Coronary artery (tissue), 2 donors: Measurements from ENCODE around the gene BTBD16.

Experiments used
- DNase-seq: peaks from one replicate; pipeline ENCODE4 v3.0.0-alpha.2; 2017; ENCODE audit warnings: low spot score
- H3K27ac ChIP-seq, 2 donors: fragments of 200-600 bp; sonication (generic); one replicate each; pipeline ENCODE4 v1.5.1; 2016 to 2019
- H3K4me3 ChIP-seq: fragments of 200-600 bp; sonication (generic); 2 replicates; pipeline ENCODE4 v1.5.1; 2016; ENCODE audit warnings: mild to moderate bottlenecking, moderate library complexity
- TF ChIP-seq, protein P1 (sequence below): fragments of 200-600 bp; sonication (generic); IDR thresholded peaks from one replicate; pipeline ENCODE4 v1.5.1; 2019; ENCODE audit warnings: antibody characterized with exemption

Gene BTBD16

DNA sequence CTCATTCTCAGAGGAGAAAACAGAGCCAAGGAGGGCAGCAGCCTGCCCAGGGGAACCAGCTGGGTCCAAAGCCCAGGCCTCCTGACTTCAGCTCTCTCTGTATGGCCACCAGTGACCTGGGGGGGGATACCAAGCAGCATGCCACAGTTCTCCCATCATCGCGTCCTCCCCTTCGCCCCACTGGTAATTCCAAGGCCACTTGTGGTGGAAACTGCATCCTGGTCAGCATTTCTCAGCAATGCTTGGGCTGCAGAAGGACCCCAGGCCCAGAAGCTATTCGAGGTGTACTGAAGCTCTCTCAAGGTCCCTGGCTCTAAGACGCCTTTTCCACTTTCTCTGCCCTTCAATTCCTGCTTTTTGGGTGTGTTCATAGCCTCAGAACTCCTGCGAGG lies 27.1 kb downstream of the BTBD16 start:
- no peak overlapping the region for H3K27ac ChIP-seq
- TF ChIP-seq, protein P1, sequence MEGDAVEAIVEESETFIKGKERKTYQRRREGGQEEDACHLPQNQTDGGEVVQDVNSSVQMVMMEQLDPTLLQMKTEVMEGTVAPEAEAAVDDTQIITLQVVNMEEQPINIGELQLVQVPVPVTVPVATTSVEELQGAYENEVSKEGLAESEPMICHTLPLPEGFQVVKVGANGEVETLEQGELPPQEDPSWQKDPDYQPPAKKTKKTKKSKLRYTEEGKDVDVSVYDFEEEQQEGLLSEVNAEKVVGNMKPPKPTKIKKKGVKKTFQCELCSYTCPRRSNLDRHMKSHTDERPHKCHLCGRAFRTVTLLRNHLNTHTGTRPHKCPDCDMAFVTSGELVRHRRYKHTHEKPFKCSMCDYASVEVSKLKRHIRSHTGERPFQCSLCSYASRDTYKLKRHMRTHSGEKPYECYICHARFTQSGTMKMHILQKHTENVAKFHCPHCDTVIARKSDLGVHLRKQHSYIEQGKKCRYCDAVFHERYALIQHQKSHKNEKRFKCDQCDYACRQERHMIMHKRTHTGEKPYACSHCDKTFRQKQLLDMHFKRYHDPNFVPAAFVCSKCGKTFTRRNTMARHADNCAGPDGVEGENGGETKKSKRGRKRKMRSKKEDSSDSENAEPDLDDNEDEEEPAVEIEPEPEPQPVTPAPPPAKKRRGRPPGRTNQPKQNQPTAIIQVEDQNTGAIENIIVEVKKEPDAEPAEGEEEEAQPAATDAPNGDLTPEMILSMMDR: no peak
- DNase-seq: peak; percentile 70
- no peak overlapping the region for H3K4me3 ChIP-seq

DNA sequence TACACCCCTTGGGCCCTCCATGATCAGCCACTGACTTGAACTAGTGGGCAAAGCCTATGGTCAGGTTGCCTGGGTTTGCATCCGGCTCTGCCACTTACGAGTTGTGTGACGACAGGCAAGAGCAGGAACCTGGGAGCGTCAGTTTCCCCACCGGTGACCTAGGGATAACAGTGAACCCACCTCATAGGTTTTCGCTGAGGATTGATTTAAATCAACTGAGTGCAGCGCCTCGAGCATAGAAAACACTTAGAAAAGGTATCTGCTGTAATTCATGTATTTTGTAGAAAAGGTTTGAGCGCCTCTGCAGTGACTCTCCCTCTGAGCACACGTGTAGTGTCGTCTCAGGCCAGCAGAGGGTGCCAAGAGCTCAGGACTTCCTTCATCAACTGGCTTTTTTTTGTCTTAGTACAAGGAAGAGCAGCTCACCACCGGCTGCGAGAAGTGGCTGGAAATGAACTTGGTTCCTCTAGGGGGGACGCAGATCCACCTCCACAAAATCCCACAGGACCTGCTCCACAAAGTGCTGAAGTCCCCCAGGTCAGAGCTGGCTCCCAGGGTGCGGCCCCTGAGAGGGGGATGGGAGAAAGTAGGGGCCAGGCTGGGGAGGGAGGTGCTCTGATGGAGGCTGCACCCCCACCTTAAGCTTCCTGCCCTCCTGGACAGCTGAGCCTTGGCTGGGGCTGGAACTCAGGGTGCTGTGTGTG lies 27.7 kb downstream of the BTBD16 start:
- TF ChIP-seq, protein P1: peak; percentile 73
- H3K27ac ChIP-seq: no peak overlapping the region
- peak; percentile 77 for DNase-seq
- H3K4me3 ChIP-seq: peak overlapping the region; percentile 55

DNA sequence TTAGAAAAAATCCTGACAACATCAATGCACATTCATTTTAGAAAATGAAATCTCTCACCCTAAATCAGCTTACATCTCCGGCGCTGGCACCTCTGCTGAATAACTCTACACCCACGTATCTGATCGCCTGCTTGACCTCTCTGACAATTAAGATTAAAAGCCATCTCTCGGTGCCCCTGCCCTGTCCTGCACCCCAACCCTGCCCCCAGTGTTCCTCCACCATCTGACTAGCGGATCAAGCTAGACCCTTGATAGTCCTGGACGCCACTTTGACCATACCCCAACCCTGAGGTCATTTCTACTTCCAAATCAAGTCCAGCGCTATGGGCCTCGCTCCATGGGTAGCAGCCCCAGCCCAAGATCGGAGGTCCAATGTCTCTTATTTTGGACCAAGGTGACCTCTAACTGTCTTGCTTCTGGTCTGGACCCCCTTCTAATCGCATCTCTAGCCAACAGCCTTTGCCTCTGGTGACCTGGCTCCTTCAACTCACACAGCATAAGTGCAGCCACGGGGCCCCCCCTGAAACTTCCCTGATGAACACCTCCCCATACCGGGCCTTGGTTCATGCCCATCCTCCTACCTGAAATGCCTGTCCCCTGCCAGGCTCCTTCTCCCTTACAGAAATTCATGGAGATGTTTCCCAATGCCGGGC lies 28.5 kb downstream of the BTBD16 start:
- peak; percentile 62 for DNase-seq
- H3K27ac ChIP-seq: no peak overlapping the region
- no peak overlapping the region for H3K4me3 ChIP-seq
- TF ChIP-seq, protein P1: no peak

DNA sequence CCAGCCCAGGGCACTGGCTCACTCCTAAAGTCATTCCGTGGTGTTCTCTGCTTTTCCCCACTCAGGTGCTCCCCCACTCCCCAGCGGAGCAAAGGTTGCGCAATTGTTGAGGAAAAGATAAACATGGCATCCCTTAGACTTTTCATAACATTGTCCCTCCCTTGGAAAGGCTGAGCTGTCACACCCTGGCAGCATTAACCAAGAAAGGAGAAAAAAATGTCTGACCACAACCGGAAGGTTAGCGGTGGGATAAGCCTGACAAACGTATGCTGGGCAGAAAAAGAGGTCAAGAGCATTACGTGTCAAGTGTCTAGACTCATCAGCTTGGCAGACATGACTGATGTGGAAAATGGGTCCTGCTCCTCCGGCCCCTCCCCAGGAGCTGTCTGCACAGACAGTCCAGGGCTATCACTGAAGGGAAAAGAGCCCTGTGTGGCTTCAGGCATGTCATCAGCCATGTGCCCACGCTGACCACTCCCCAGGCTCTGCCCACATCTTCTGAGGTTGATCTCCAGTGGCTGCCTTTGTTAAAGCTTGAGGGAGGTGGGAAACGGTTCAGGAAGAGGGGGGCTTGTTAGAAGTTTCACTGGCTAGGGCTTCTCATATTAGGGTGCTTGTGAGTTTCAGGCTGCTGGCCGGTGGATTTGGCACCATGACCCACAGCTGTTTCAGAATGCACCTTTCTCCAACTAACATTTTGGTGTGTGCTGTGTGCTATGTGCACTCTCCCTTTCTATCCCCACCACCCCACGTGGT lies 30.1 kb downstream of the BTBD16 start:
- TF ChIP-seq, protein P1: no peak
- DNase-seq: no peak
- H3K4me3 ChIP-seq: no peak overlapping the region
- H3K27ac ChIP-seq: peak overlapping the region in 1 of 2 donors; percentile 49

DNA sequence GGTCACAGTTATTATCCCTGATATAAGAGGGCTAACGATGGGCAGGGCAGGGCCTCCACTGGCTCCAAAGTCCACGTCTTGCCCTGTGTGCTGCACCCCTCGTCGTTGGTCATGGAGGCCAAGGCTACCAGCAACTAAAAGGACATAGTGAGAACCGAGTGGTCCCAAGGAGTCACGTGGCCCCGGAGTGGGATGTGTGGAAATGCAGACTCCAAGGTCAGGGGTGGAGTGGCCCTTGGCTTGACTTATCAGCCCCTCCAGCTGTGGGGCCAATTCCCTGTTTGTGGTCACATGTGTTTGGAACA lies 30.7 kb downstream of the BTBD16 start:
- TF ChIP-seq, protein P1: no peak
- peak overlapping the region in 1 of 2 donors; percentile 49 for H3K27ac ChIP-seq
- no peak overlapping the region for H3K4me3 ChIP-seq

DNA sequence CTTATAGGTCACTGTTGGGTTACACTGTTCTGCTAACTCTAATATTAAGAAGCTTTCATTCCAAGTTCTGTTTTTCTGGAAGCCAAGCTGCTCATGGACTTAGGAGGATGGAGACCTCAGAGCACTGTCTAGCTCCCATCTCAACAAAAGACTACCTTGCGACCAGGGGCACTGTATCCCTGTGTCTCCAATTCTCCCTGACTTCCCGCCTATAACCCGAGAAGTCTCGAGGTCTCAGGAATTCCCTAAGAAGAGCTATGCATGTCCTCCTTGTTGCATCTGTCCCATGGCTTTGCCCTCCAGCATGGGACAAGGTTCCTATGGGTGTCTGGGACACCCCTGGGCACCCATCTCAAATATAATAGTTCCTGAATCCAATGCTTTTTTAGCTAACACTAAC lies 31.2 kb downstream of the BTBD16 start:
- TF ChIP-seq, protein P1: no peak
- peak; percentile 49 for DNase-seq
- H3K4me3 ChIP-seq: no peak overlapping the region
- H3K27ac ChIP-seq: no peak overlapping the region

More for the DNA sequence above, 30.7 kb downstream of the BTBD16 start:
- DNase-seq: peak; percentile 62
